Left kidney (tissue), 2 donors: ENCODE data around the gene SULT2B1. TPM values are rescaled to one million over a fixed set of nuclear protein-coding genes. Genes with fewer than 3 reads are reported as not detected.
"Not testable (repeated sequence)": the region's sequence is repeated elsewhere in the genome, so short reads cannot be mapped to it uniquely, and the experiment has no call there.

Experiments used
- DNase-seq: peaks from one replicate; pipeline ENCODE4 v3.0.0-alpha.2; 2013
- polyA plus RNA-seq: library from polyadenylated mRNA; unstranded; fragments of 120-200 nt; gene quantifications from one replicate; pipeline ENCODE4 v1.2.1, GENCODE V29; 2013; ENCODE audit not compliant: insufficient read length

SULT2B1 gene
- polyA plus RNA-seq, 1 donor = 0.38 TPM

- DNase-seq = no peak
Measured at GRCh38 chr19:48529156-48529555, 22.8 kb upstream of the SULT2B1 start.

DNA sequence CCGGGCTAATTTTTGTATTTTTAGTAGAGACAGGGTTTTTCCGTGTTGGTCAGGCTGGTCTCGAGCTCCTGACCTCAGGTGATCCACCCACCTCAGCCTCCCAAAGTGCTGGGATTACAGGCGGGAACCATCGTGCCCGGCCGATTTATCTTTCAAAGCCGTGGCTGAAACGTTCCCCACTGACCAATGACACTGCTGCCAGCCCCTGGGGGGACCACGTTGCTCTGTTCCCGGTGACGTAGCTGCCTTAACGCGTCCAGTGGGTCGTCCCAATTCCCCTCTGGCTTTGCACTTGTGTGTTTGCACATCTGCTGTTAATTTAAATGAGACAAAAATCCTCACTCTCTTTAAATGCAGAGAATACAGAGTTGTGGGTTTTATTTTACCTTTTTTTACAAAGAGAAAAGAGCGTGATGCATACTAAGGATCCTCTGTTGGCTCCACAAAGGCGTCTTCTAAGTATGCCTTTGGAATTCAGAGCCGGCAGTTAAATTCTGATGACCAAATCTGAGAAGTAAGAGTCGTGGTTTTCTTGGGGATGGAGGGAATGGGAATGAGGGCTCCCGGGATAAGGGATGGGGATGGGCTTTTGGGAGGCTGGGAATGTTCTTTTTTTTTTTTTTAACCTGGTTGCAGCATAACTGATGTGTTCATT is 21.8 kb upstream of the SULT2B1 start:
- DNase-seq = no peak

DNA sequence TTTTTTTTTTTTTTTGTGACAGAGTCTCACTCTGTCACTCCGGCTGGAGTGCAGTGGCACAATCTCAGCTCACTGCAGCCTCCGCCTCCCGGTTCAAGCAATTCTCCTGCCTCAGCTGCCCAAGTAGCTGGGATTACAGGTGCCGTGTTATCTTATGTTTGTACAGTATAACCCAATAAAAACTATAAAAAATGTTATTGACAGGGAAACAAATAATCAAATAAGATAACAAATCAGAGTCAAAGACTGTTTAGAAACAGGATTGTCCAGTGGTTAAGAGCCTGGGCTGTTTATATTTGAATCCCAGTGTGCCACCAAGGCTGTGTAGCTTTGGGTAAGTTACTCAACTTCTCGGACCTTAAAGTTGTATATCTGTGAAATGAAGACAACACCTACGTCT is 21.2 kb upstream of the SULT2B1 start:
- DNase-seq = no peak

GRCh38 chr19:48533770-48534169 is 18.2 kb upstream of the SULT2B1 start:
- DNase-seq = no peak

GRCh38 chr19:48537541-48537940 is 14.4 kb upstream of the SULT2B1 start:
- DNase-seq = no peak

DNA sequence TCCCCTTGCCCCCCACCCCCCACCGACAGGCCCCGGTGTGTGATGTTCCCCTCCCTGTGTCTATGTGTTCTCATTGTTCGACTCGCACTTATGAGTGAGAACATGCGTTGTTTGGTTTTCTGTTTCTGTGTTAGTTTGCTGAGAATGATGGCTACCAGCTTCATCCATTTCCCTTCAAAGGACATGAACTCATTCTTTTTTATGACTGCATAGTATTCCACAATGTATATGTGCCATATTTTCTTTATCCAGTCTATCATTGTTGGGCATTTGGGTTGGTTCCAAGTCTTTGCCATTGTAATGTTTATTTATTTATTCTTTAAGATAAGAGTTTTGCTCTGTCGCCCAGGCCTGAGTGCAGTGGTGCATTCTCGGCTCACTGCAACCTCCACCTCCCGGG is 13.9 kb upstream of the SULT2B1 start:
- DNase-seq = not testable (repeated sequence)

GRCh38 chr19:48539503-48540096 is 12.4 kb upstream of the SULT2B1 start:
- no peak for DNase-seq

GRCh38 chr19:48540110-48540509 is 11.9 kb upstream of the SULT2B1 start:
- DNase-seq = no peak

DNA sequence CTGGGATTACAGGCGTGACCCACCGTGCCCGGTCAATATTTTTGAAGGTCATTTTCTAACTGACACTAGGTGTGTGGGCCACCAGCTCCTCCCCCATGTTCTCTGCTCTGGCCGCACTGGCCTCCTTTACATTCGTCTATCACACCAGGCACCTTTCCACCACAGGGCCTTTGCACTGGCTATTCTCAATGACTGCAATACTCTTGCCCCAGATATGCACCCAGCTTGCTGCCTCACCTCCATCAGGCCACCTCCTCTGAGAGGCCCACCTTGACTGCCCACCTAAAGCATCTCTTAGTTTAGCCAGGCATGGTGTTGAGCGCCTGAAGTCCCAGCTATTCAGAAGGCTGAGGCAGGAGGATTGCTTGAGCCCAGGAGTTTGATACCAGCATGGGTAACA is 10.2 kb upstream of the SULT2B1 start:
- DNase-seq = no peak

GRCh38 chr19:48543121-48543710 is 8.8 kb upstream of the SULT2B1 start:
- DNase-seq = no peak

DNA sequence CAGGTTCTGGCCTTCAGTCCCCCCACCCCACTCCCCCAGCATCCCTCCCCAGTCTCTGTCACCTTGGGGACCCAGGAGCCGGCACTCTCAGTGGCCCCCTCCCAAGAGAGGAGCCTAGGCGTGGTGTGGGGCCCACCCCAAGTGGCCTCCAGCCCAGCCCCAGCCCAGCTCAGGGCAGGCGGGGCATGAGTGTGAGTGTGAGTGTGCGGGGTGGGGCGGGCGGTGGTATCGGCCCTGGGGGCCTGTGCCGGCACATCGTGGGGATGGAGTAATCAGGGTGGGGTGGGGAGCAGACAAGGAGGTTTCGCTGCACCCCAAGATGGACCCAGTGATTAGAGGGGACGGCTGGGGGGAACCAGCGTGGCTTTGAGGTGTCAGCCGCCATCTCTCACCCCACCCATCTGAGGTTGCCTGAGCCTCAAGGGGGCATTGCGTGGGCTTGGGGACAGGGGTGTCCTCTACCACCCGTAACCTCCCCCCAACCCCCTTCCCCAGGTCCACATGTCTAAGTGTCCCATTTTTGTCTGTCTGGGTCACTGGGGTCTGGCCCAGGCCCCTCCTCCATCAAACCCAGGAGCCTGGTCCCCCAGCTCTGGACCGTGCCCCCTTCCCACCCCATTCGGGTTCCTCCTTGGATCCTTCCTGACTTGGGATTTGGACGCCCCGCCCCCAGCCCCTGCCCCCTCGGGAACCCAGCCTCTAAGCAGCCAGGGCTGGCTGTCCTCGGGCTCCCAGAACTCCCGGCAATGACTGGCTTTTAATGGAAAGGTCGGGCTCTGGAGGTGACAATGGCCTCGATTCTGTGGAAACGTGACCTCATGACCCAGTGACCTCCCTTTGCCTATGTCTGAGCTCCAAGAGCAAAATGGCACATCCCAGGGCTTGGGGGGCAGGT is 6.9 kb upstream of the SULT2B1 start:
- no peak for DNase-seq

DNA sequence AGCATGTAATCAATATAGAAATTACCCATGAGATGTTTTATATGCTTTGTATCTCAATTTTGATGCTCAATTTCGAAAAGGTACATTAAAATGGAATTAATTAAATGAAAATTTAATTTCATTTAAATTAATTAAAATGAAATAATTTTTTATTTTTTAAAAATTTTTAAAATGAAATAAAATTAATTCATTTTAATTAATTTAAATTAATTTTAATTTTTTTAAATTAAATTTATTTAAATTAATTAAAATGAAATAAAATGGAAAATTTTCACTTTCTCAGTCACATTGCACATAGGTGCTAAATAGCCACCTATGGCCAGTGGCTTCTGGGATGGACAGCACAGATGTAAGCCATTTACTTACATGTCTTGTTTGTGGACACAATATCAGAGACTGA is 4.2 kb upstream of the SULT2B1 start:
- no peak for DNase-seq

DNA sequence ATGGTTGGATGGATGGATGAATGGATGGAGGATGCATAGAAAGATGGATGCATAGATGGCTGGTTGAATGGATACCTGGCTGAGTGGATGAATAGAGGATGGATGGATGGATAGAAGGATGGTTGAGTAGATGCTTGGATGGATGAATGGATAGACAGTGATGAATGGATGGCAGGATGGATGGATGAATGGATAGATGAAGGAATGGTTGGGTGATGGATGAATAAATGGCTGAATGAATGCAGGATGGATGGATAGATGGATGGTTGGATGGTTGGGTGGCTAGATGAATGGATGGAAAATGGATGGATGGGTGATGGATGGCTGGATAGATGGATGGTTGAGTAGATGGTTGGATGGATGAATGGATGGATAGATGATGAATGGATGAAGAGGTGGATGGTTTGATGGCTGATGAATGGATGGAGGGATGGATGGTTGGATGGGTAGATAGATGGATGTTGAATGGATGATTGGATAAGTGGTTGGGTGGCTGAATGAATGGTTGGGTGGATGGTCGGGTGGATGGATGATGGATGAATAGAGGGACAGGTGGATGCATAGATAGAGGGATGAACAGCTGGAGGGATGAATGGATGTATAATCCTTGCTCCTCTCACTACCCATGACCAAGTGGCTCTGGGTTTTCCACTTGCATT is 3.6 kb upstream of the SULT2B1 start:
- DNase-seq = no peak

DNA sequence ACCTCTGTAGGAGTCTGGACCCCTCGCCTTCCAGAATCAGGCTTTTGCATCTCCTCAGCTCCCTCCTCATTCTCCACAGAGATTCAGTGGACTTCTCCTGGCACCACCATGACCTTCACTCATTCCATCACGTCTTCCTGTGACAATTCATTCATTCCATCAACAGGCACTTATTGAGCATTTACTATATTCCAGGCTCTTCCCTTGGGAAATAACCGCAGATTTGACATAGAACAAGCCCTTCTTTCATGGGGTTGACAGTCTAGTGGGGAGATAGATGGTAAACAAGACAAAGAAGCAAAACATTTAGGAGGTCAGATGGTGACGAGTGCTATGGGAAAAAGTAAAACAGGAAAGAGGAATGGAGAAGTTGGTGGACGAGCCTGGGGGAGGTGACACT is 2.6 kb upstream of the SULT2B1 start:
- no peak for DNase-seq

DNA sequence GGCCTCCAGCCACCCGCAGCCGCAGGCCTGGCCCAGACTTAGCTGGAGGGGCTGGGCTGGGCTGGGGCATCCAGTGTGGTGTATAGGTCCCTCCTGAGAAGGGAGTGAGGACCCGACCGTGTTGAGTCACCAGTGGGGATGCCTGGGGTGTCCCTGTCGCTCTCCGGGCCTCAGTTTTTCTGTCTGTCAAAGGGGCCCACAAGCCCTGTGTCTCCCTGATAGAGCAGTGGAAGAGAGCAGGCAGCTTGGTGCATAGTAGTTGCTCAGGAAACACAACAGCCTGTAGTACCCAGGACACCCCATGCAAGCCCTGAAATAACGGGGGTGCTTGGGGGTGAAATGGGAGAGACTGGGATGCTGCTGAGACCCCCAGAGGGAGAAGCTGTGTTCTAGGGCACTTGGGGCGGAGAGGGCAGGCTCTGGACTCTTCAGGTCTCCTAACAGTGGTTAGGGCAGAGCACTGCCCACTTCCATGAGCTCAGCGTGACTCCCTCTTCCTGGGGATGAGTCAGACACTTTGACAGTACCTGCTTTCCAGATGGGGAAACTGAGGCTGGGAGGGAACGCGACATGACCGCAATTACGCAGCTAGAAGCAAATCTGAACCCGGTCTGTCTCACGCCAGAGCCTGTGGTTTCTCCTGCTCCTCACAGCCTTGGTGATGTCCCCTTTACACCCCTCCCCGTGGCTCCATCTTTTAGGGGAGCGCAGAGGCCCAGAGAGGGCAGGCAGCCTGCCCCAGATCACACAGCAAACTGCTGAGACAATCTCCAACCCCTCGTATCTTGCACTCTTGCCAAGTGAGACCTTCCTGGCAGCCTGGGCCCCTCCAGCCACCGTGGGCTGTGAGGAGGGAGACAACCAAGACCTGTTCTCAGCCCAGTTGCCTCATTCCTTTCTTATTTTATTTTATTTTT is 692 bp downstream of the SULT2B1 start:
- DNase-seq = no peak

DNA sequence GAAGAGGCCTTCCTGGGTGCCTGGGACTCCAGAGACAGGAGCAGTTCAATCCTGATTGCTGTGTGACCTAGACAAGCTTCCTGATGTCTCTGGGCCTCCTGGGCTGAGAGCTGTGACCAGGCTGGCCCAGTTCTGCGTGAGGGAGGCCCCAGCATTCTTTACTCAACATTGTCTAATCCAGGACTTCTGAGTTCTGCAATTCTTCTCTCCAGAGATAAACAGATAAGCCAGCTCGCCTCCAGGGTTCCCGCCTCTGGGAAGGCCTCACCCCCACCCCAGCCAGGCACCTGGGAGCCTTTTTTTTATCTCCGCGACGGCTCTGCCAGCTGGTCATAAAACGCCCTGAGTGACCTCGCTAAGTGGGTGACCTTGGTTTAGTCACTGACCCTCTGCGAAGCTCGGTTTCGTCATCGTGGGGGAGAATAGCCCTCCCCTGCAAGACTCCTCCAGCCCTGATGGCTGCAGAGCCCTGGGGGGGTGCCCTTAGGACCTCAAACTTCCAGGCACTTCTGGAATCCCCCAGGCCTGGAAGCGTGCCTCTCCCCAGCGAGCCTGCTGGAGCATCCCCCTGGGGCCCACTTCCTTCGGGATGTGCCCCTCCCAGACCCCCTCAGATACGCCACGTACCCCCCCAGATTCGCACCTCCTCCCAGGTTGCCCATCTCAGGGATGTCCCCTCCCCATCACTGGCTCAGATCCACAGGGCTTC is 1.9 kb downstream of the SULT2B1 start:
- no peak for DNase-seq

DNA sequence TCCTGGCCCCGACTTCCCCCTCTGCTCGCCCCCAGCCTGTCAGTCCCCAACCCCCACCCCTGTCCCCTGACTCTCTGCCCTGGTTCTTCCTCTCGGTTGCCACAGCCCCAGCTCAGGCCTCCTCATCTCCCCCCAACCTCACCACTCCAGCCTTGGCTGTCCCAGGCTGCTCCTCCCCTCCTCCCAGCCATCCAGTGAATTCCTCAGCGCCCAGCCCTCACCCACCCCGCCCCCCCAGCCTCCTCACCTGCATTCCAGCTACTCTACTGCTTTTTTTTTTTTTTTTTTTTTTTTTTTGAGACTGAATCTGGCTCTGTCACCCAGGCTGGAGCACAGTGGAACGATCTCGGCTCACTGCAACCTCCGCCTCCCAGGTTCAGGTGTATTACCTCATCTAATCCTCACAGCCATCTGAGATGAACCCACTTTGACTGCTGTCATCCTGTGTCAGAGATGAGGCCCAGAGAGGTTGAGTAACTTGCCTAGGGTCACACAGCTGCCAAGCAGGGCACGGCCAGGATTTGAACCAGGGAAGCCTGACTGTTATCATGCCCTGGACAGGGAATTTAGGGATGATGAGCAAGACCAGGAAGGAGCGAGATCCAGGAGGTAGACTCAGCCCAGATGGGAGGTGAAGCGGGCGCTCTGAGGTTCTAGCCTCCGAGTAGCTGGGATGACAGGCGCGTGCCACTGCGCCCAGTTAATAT is 2.6 kb downstream of the SULT2B1 start:
- DNase-seq = no peak

DNA sequence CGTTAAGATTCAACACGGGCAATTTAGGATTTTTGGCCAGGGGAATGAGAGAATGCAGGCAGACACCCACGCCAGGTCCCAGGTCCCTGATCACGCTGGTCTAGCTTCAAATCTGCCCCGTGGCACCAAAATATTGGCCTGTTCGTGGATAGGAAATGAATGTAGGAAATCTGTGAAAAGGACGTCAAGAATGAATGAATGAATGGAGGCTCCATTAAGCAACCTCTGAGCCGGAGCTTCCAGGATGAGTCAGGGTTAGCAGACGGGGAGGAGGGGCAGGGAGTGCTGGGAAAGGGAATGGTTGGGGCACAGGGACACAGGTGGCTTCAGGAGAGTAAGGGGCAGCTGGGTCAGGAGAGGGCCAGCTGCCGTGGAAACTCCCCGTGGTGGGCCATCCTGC is 4.2 kb downstream of the SULT2B1 start:
- DNase-seq = no peak

- DNase-seq = no peak
Measured at GRCh38 chr19:48556825-48557224, 4.9 kb downstream of the SULT2B1 start.
